Progenitor cell of endocrine pancreas (in vitro differentiated cells): ENCODE results near the gene CA5B. TPM values are rescaled to one million over a fixed set of nuclear protein-coding genes. Genes with fewer than 3 reads are reported as not detected.
"Not testable (repeated sequence)": the region's sequence is repeated elsewhere in the genome, so short reads cannot be mapped to it uniquely, and the experiment has no call there.

Experiments used
- DNase-seq: peaks from one replicate; pipeline ENCODE4 v3.0.0; 2021; ENCODE audit warnings: low spot score; ENCODE audit not compliant: unreplicated experiment
- H3K27ac Mint-ChIP-seq: 2 replicates; pipeline ENCODE4 v1.8.0; 2021; ENCODE audit warnings: mild to moderate bottlenecking, moderate library complexity, mixed read lengths
- H3K27me3 Mint-ChIP-seq: 2 replicates; pipeline ENCODE4 v1.8.0; 2021; ENCODE audit warnings: mixed read lengths
- H3K36me3 Mint-ChIP-seq: 2 replicates; pipeline ENCODE4 v1.8.0; 2022; ENCODE audit warnings: mixed read lengths; ENCODE audit not compliant: insufficient read depth
- H3K4me1 Mint-ChIP-seq: 2 replicates; pipeline ENCODE4 v1.8.0; 2021; ENCODE audit warnings: low read depth, mixed read lengths
- H3K4me3 Mint-ChIP-seq: 2 replicates; pipeline ENCODE4 v1.8.0; 2021; ENCODE audit warnings: low read depth, mild to moderate bottlenecking, moderate library complexity, mixed read lengths
- H3K9me3 Mint-ChIP-seq: 2 replicates; pipeline ENCODE4 v1.8.0; 2021; ENCODE audit warnings: low read depth, mixed read lengths
- CTCF ChIP-seq: fragments of 200-600 bp; sonication (generic); IDR thresholded peaks from one replicate; pipeline ENCODE4 v1.5.0; 2021; ENCODE audit warnings: antibody characterized with exemption, mild to moderate bottlenecking; ENCODE audit not compliant: unreplicated experiment
- total RNA-seq: library from RNA; stranded (reverse); gene quantifications from 2 replicates; pipeline ENCODE4 v1.2.1, GENCODE V29; 2021

The CA5B gene
- total RNA-seq, 1 donor from 2014 or later = 9.7 TPM

GRCh38 chrX:15750611-15751154, 12.6 kb downstream of the CA5B start:
- Mint-ChIP-seq H3K9me3 (peaks cover 4% of the 10 kb centered on the region), H3K27ac (peak overlapping the region; percentile 44), H3K4me1 (peaks cover 30% of the 10 kb centered on the region), H3K4me3 (no peak overlapping the region), H3K36me3 (peaks cover 5% of the 10 kb centered on the region), H3K27me3 (peaks cover 4% of the 10 kb centered on the region)
- TF ChIP-seq CTCF = no peak
- DNase-seq = no peak

GRCh38 chrX:15751155-15751819, 13.2 kb downstream of the CA5B start:
- Mint-ChIP-seq H3K4me1 (peaks cover 28% of the 10 kb centered on the region), H3K36me3 (peaks cover 5% of the 10 kb centered on the region), H3K4me3 (no peak overlapping the region), H3K27me3 (peaks cover 9% of the 10 kb centered on the region), H3K27ac (peak overlapping the region; percentile 44), H3K9me3 (peaks cover 4% of the 10 kb centered on the region)
- TF ChIP-seq CTCF = no peak
- DNase-seq = no peak

GRCh38 chrX:15755091-15755490, 17.0 kb downstream of the CA5B start:
- DNase-seq = no peak
- Mint-ChIP-seq H3K4me1 (peaks cover 9% of the 10 kb centered on the region), H3K27me3 (peaks cover 20% of the 10 kb centered on the region), H3K36me3 (peaks cover 4% of the 10 kb centered on the region), H3K9me3 (peaks cover 4% of the 10 kb centered on the region), H3K4me3 (no peak overlapping the region), H3K27ac (no peak overlapping the region)
- TF ChIP-seq CTCF = no peak

DNA sequence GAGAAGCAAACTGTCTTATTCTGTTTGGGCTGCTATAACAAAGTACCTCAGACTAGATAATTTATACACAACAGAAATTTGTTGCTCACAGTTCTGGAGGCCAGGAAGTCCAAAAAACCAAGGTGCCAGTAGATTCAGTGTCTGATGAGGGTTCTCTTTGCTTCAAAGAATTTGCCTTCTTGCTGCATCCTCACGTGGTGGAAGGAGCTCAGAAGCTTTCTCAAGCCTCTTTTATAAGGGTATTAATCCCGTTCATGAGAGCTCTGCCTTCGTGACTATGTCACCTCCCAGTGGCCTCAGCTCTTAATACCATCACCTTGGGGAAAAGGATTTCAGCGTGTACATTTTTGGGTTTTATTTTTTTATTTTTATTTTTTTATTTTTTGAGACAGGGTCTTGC, 20.1 kb downstream of the CA5B start:
- no peak overlapping the region for H3K4me3 Mint-ChIP-seq

GRCh38 chrX:15759886-15760285, 21.8 kb downstream of the CA5B start:
- not testable (repeated sequence) for DNase-seq, H3K27ac Mint-ChIP-seq, H3K9me3 Mint-ChIP-seq, H3K4me1 Mint-ChIP-seq, H3K36me3 Mint-ChIP-seq, H3K4me3 Mint-ChIP-seq
- peaks cover 19% of the 10 kb centered on the region for H3K27me3 Mint-ChIP-seq

More for the DNA sequence above, 20.1 kb downstream of the CA5B start:
- DNase-seq = no peak
- H3K9me3 Mint-ChIP-seq = no peaks in the 10 kb centered on the region
- H3K36me3 Mint-ChIP-seq = peaks cover 3% of the 10 kb centered on the region
- TF ChIP-seq CTCF = no peak
- H3K27ac Mint-ChIP-seq = no peak overlapping the region
- peaks cover 4% of the 10 kb centered on the region for H3K4me1 Mint-ChIP-seq
- H3K27me3 Mint-ChIP-seq = peaks cover 19% of the 10 kb centered on the region

DNA sequence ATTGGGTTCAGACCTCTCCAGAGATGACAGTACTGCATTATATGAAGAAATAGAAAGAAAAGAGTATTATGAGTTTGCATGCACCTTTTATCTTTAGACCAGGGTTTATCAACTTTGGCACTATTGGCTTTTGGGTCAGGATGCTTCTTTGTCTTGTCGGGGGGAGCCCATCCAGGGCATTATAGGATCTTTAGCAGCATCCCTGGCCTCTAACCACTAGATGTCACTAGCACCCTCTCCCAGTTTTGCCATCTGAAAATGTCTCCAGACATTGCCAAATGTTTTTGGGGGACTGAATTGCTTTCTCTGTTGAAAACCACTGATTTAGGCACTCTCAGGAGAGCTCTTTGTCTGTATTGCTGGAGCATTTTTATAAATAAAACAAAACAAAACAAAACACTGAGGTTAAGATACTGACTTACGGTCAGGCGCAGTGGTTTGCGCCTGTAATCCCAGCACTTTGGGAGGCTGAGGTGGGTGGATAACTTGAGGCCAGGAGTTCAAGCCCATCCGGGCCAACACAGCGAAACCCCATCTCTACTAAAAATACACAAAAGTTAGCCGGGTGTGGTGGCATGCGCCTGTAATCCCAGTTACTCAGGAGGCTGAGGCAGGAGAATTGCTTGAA, 23.6 kb downstream of the CA5B start:
- no peak for DNase-seq
- Mint-ChIP-seq H3K9me3 (no peaks in the 10 kb centered on the region), H3K27ac (no peak overlapping the region), H3K4me1 (no peaks in the 10 kb centered on the region), H3K27me3 (peaks cover 12% of the 10 kb centered on the region), H3K4me3 (no peak overlapping the region), H3K36me3 (peaks cover 3% of the 10 kb centered on the region)
- peak; percentile 76 for TF ChIP-seq CTCF
